LNCaP clone FGC (cell line): ENCODE data around the gene AKAP7.
A peak's percentile ranks its signal among the peaks of the same experiment; 100 is the strongest.
"Not testable (repeated sequence)": the region's sequence is repeated elsewhere in the genome, so short reads cannot be mapped to it uniquely, and the experiment has no call there.

Experiments used
- DNase-seq: peaks from one replicate; pipeline ENCODE4 v3.0.0-alpha.2; 2011; ENCODE audit warnings: low read depth
- H3K4me3 ChIP-seq: 2 replicates; pipeline ENCODE4 v1.5.1; 2011; ENCODE audit warnings: mild to moderate bottlenecking, low read depth, low read length, control low read depth
- TF ChIP-seq, protein P1 (sequence below): IDR thresholded peaks from 2 replicates; pipeline ENCODE4 v1.5.1; 2012; ENCODE audit warnings: mild to moderate bottlenecking; ENCODE audit not compliant: control insufficient read depth, insufficient read depth; ENCODE audit errors: extremely low read depth

AKAP7 gene

DNA sequence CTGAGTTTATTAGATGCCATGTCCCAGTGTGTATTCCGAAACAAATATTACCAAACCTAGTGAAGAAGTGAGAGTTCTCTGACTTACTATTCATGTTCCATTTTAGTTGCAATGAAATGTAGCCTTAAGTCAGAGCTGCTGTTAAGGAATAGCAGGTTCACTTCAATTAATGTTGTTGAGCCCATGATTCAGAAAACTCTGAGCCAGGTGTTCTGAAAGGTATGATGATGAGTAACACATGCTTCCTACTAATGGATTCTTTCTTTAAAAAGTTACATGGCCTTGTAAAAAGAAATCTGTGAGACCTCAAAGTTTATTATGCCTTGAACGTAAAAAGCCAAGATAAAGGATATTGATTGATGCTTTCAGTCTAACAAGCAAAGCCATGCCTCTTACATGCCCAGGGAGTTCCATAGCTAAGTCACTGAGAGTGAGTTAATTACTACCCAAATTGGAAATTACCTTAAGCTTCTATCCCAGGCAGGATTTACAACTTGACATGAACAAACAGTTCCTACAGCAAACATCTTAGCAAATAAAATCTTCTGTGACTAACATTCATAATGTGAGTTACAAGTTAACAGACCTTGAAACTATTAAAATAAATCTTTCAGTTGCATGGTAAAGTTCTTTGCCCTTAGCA lies 122.9 kb downstream of the AKAP7 start:
- H3K4me3 ChIP-seq, result no peak overlapping the region
- DNase-seq, result peak; percentile 83
- TF ChIP-seq, protein P1, sequence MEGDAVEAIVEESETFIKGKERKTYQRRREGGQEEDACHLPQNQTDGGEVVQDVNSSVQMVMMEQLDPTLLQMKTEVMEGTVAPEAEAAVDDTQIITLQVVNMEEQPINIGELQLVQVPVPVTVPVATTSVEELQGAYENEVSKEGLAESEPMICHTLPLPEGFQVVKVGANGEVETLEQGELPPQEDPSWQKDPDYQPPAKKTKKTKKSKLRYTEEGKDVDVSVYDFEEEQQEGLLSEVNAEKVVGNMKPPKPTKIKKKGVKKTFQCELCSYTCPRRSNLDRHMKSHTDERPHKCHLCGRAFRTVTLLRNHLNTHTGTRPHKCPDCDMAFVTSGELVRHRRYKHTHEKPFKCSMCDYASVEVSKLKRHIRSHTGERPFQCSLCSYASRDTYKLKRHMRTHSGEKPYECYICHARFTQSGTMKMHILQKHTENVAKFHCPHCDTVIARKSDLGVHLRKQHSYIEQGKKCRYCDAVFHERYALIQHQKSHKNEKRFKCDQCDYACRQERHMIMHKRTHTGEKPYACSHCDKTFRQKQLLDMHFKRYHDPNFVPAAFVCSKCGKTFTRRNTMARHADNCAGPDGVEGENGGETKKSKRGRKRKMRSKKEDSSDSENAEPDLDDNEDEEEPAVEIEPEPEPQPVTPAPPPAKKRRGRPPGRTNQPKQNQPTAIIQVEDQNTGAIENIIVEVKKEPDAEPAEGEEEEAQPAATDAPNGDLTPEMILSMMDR, result no peak

DNA sequence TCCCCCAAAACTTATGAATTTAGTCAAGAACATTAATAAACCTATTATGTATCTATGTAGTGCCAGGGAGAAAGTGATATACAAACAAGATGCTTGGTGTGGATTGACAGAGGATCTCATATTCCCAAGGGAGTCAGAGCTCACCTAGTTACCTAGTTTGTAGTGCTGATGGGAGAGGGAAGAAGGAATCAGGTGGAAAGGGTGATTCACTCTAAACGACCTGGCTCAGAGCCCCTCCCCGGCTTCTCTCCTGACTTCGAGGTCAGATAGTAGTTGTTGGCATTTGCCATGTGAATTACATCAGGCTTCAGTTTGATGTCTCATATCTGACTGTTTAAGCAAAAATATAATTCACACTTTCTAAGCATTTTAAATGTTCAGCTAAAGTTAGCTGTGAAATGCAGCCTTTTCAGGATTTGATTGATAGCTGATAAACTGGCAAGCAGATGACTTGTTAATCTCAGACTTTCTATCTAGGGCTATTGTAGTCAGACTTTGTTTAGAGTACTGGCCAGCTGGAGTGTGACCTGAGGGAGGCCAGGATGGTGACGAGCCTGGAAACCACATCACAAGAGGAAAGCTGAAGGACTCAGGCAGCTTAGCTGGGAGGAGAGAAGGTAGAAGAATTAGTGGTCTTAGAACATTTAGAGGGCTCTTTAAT lies 123.7 kb downstream of the AKAP7 start:
- TF ChIP-seq, protein P1, result no peak
- no peak overlapping the region for H3K4me3 ChIP-seq
- peak; percentile 58 for DNase-seq

DNA sequence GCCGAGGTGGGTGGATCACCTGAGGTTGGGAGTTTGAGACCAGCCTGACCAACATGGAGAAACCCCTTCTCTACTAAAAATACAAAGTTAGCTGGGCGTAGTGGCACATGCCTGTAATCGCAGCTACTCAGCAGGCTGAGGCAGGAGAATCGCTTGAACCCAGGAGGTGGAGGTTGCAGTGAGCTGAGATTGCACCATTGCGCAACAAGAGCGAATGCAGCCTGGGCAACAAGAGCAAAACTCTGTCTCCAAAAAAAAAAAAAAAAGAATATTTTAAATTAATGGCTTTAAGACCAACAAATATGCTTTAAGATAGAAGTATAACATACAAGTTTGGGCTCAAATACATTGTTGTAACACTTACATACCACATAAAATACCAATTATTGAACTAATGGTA lies 125.7 kb downstream of the AKAP7 start:
- not testable (repeated sequence) for DNase-seq, H3K4me3 ChIP-seq

DNA sequence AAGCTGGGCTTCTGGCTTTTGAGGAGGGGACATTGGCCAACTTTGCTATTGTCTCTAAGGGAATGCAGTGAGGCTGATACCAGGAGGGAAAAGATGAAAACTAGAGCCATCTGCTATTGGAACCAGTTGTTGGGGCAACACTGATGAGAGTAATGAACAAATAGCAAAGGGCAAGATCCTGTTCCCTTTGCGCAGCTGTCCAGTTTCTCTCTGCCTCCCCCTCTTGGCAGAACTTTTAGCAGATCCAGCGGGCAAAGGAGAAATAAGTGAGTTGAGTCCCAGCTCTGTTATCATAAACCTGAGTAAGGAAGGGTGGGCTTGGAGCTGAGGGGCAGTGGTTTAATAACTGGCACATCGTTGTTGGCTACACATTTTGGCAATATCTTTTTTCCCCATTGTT lies 126.8 kb downstream of the AKAP7 start:
- DNase-seq, result no peak
- no peak overlapping the region for H3K4me3 ChIP-seq
- TF ChIP-seq, protein P1, result no peak

DNA sequence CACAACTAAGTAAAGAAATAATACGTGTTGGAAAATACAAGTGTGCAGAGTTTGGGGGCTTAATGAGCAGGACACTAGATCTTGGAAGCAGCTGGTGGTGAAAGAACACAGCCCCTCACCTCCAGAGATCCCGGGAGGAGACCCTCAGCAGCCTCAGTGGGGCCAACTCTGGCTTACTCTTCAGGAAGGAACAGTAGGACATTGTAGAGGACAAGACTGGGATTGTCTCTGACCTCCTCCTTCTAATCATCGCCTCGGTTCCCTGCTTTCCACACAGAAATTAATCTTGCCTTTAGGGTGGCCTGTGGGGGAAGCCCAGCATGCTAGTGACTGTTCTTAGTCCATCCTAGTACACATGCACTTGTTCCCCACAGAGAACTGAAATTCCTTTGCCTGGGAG lies 130.7 kb downstream of the AKAP7 start:
- TF ChIP-seq, protein P1, result no peak
- DNase-seq, result no peak
- H3K4me3 ChIP-seq, result no peak overlapping the region

DNA sequence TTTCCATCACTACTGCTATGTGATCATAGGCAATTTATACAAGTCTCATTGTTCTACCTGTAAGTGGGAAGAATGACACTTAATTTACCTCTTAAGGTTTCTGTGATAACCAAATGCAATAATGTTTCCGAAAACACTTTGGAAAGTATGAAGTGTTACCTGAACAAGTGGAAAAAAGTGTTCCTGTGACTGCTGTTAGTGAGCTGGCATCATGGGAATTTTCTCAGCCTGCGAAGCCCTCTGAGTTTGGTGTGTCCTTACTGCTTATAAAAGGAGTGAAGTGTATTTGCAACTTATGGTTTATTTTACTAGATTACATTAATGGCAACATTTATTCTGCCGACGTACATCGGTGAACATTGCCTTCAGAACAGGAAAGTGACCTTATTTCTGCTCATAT lies 133.0 kb downstream of the AKAP7 start:
- H3K4me3 ChIP-seq, result no peak overlapping the region
- DNase-seq, result no peak
- TF ChIP-seq, protein P1, result no peak

DNA sequence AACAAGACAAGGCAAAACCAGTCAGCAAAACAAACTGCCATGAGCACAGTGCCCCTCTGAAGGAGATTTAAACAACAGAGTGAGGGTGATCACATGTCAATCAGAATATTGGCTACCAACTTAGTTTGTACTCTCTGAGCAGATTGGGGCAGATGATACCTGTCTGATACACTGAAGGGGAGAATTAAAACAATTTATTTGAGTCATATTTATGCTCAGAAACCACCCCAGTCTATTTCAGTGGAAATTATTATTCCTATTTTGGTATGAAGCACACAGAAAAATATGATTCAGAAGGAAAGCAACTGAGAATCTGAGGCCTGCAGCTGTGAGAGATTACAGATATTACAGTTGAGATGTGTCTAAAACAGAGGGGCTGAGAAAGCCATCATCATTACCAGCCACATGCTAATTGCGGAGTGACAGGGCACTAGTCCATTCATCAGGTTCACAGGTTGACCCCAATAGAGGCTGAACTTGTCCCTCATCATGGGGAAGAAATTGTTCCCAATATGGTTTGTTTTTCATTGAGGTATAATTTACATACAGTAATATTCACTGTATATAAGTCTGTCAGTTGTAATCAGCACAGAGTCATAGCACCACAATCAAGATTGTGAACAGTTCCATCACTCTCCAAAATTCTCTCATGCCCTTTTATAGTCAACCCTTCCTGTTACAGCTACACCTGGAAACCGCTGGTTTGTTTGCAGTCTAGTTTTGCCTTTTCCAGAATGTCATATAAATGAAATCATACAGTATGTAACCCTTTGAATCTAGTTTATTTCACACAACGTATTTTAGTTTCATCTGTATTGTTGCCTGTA lies 134.5 kb downstream of the AKAP7 start:
- no peak for DNase-seq
- no peak overlapping the region for H3K4me3 ChIP-seq
- TF ChIP-seq, protein P1, result no peak
